Stromal cell of bone marrow (primary cell): ENCODE data around the gene DDIT3.
"Not testable (repeated sequence)": the region's sequence is repeated elsewhere in the genome, so short reads cannot be mapped to it uniquely, and the experiment has no call there.

Source experiments
- DNase-seq: peaks from one replicate; pipeline ENCODE4 v3.0.0-alpha.2; 2012; ENCODE audit warnings: low read depth

The DDIT3 gene

GRCh38 chr12:57513266-57513665, 7.0 kb downstream of the DDIT3 start:
- no peak for DNase-seq

GRCh38 chr12:57512665-57513064, 7.6 kb downstream of the DDIT3 start:
- DNase-seq, result no peak

- DNase-seq, result no peak
Observed at GRCh38 chr12:57511588-57512325, 8.6 kb downstream of the DDIT3 start.

- no peak for DNase-seq
Observed at GRCh38 chr12:57511161-57511560, 9.2 kb downstream of the DDIT3 start.

GRCh38 chr12:57507796-57508195, 12.5 kb downstream of the DDIT3 start:
- DNase-seq, result not testable (repeated sequence)

- DNase-seq, result not testable (repeated sequence)
Observed at GRCh38 chr12:57506541-57506940, 13.8 kb downstream of the DDIT3 start.

GRCh38 chr12:57502311-57502969, 17.9 kb downstream of the DDIT3 start:
- not testable (repeated sequence) for DNase-seq

- DNase-seq, result no peak
Observed at GRCh38 chr12:57500213-57500612, 20.1 kb downstream of the DDIT3 start.

GRCh38 chr12:57498571-57498970, 21.7 kb downstream of the DDIT3 start:
- DNase-seq, result no peak

- DNase-seq, result no peak
Observed at GRCh38 chr12:57498132-57498502, 22.2 kb downstream of the DDIT3 start.

- no peak for DNase-seq
Observed at GRCh38 chr12:57497223-57498131, 22.8 kb downstream of the DDIT3 start.

GRCh38 chr12:57496822-57497221, 23.5 kb downstream of the DDIT3 start:
- no peak for DNase-seq

- DNase-seq, result not testable (repeated sequence)
Observed at GRCh38 chr12:57495051-57495701, 25.1 kb downstream of the DDIT3 start.

GRCh38 chr12:57491393-57492280, 28.7 kb downstream of the DDIT3 start:
- DNase-seq, result no peak

GRCh38 chr12:57490126-57490525, 30.2 kb downstream of the DDIT3 start:
- DNase-seq, result no peak

GRCh38 chr12:57489157-57489641, 31.1 kb downstream of the DDIT3 start:
- no peak for DNase-seq

GRCh38 chr12:57488402-57489156, 31.7 kb downstream of the DDIT3 start:
- DNase-seq, result no peak

GRCh38 chr12:57487597-57488401, 32.5 kb downstream of the DDIT3 start, which contains the start of gene MARS1:
MARS1 (plus strand) TSS chr12:57488068; CDS start chr12:57488091, 23 bp downstream.
- peak; percentile 96 for DNase-seq

GRCh38 chr12:57487055-57487596, 33.2 kb downstream of the DDIT3 start:
- DNase-seq, result no peak
